K562 (cell line): ENCODE measurements around the gene CHGA. TPM values are rescaled to one million over a fixed set of nuclear protein-coding genes. Genes with fewer than 3 reads are reported as not detected.

Source experiments
- ATAC-seq: fragments of 200-7000 bp; cut with Tn5 transposase; 3 replicates; pipeline ENCODE4 v1.9.1; 2020; ENCODE audit warnings: moderate library complexity
- BruUV-seq: library from RNA; stranded (reverse); fragments of 400-500 nt; replicated peaks from 2 replicates; lab custom pipeline; 2021; lab: Mats Ljungman, UMichigan
- CTCF ChIA-PET: fragments of 300-600 bp; formaldehyde crosslinking; extraction: SDS; loops from one replicate; lab custom pipeline; 2021; ENCODE audit warnings: low intra/inter-chr PET ratio; lab: Yijun Ruan, JAX
- POLR2A ChIA-PET: fragments of 300-600, 350-650 bp; sonication (Branson Sonifier 250); formaldehyde crosslinking; extraction: SDS; loops from one replicate; lab custom pipeline; 2021; ENCODE audit warnings: antibody characterized with exemption, inconsistent platforms; lab: Yijun Ruan, JAX
- DNase-seq, 4 experiments: peaks; one replicate each; pipeline versions ENCODE4 v3.0.0 to v3.0.0-alpha.2; 2011 to 2018; ENCODE audit warnings: low spot score in 3 of 4, mixed read lengths in 3 of 4; ENCODE audit errors: extremely low read depth in 1 of 4
- FAIRE-seq: peaks from 2 replicates; lab custom pipeline; 2011; peaks lifted over from hg19 to GRCh38; lab: Jason Lieb, UNC
- H2AFZ ChIP-seq: 2 replicates; pipeline ENCODE4 v1.6.0; 2011; ENCODE audit warnings: low read depth, low read length, control low read depth, inconsistent platforms
- H3K27ac ChIP-seq: fragments of 200-600 bp; 3 replicates; pipeline ENCODE4 v1.8.0; 2011; ENCODE audit warnings: low read depth, mild to moderate bottlenecking, control low read depth, inconsistent platforms, low read length, moderate library complexity, mixed read lengths; ENCODE audit errors: extremely low read depth
- H3K27me3 ChIP-seq, 2 experiments: fragments of 300-600 bp in 1 of 2; 2 replicates in 1 of 2; 3 replicates in 1 of 2; pipeline versions ENCODE4 v1.6.0 to v1.8.0; 2011; ENCODE audit warnings: inconsistent platforms in 2 of 2, low read length in 2 of 2, mild to moderate bottlenecking in 1 of 2, mixed read lengths in 1 of 2, moderate library complexity in 1 of 2; ENCODE audit not compliant: control insufficient read depth in 2 of 2, insufficient read depth in 2 of 2
- H3K36me3 ChIP-seq: fragments of 300-600 bp; 3 replicates; pipeline ENCODE4 v1.8.0; 2011; ENCODE audit warnings: mild to moderate bottlenecking, low read length, inconsistent platforms; ENCODE audit not compliant: control insufficient read depth, insufficient read depth
- H3K4me1 ChIP-seq, 2 experiments: fragments of 200-600 bp in 1 of 2; replicated peaks in 1 of 2; 2 replicates in 1 of 2; 3 replicates in 1 of 2; pipeline versions ENCODE4 v1.5.1 to v1.8.0; 2011; ENCODE audit warnings: inconsistent platforms in 2 of 2, low read length in 2 of 2, mild to moderate bottlenecking in 1 of 2, mixed read lengths in 1 of 2, moderate library complexity in 1 of 2; ENCODE audit not compliant: control insufficient read depth in 2 of 2, insufficient read depth in 2 of 2
- H3K4me2 ChIP-seq: 2 replicates; pipeline ENCODE4 v1.6.1; 2011; ENCODE audit warnings: low read length, control low read depth, inconsistent platforms, mixed read lengths; ENCODE audit not compliant: insufficient read depth
- H3K4me3 ChIP-seq: fragments of 200-600 bp; sonication (generic), shearing (Covaris generic); 2 replicates; pipeline ENCODE4 v1.5.1; 2016; ENCODE audit warnings: control low read depth, inconsistent platforms
- H3K79me2 ChIP-seq: fragments of 200-600 bp; 3 replicates; pipeline ENCODE4 v1.8.0; 2011; ENCODE audit warnings: low read length, inconsistent platforms; ENCODE audit not compliant: control insufficient read depth, insufficient read depth
- H3K9ac ChIP-seq, 2 experiments: 2 replicates each; pipeline versions ENCODE4 v1.6.0 to v1.6.1; 2011; ENCODE audit warnings: low read depth in 2 of 2, low read length in 2 of 2, control low read depth in 1 of 2, inconsistent platforms in 1 of 2, mild to moderate bottlenecking in 1 of 2, mixed read lengths in 1 of 2; ENCODE audit not compliant: insufficient read depth in 1 of 2
- H3K9me1 ChIP-seq: one replicate; pipeline ENCODE4 v1.6.0; 2011; ENCODE audit warnings: inconsistent platforms, mild to moderate bottlenecking, low read length, moderate library complexity; ENCODE audit not compliant: control insufficient read depth, insufficient read depth
- H3K9me3 ChIP-seq: replicated peaks from 2 replicates; pipeline ENCODE4 v1.5.1; 2011; ENCODE audit warnings: low read depth, low read length, inconsistent platforms; ENCODE audit not compliant: control insufficient read depth, insufficient read depth
- H4K20me1 ChIP-seq: replicated peaks from 2 replicates; pipeline ENCODE4 v1.6.1; 2011; ENCODE audit warnings: low read length, inconsistent platforms, mixed read lengths; ENCODE audit not compliant: control insufficient read depth, insufficient read depth
- ATF1 ChIP-seq, 2 experiments: fragments of 450-650 bp in 1 of 2; IDR thresholded peaks; 2 replicates each; pipeline ENCODE4 v1.6.1; 2016; ENCODE audit warnings: missing compliant biosample characterization in 1 of 2, missing genetic modification characterization in 1 of 2
- CHD2 ChIP-seq: IDR thresholded peaks from 2 replicates; pipeline ENCODE4 v1.6.1; 2011; ENCODE audit warnings: low read depth, low read length
- CREB5 ChIP-seq: fragments of 250-450 bp; sonication (Bioruptor Pico); IDR thresholded peaks from 2 replicates; pipeline ENCODE4 v1.5.0; 2020; ENCODE audit warnings: mild to moderate bottlenecking
- HDAC3 ChIP-seq: fragments of 450-650 bp; IDR thresholded peaks from 2 replicates; pipeline ENCODE4 v1.6.1; 2018; ENCODE audit warnings: borderline replicate concordance, mild to moderate bottlenecking, moderate library complexity; ENCODE audit not compliant: partially characterized antibody
- HNRNPH1 ChIP-seq: fragments of 200-400 bp; formaldehyde crosslinking; optimal IDR thresholded peaks from 2 replicates; pipeline ENCODE3; 2017; ENCODE audit warnings: low read depth, mild to moderate bottlenecking, low read length, moderate library complexity
- KDM1A ChIP-seq, 2 experiments: fragments of 450-650 bp; IDR thresholded peaks; 2 replicates each; pipeline ENCODE4 v1.6.1; 2016; ENCODE audit warnings: mild to moderate bottlenecking in 2 of 2
- MXD1 ChIP-seq: fragments of 250-450 bp; sonication (Bioruptor Pico); IDR thresholded peaks from 2 replicates; pipeline ENCODE4 v1.8.0; 2021; ENCODE audit warnings: borderline replicate concordance, mild to moderate bottlenecking, moderate library complexity; ENCODE audit not compliant: poor library complexity, severe bottlenecking
- PRPF4 ChIP-seq: fragments of 200-400 bp; formaldehyde crosslinking; IDR thresholded peaks from one replicate; pipeline ENCODE4 v1.6.1; 2017; ENCODE audit warnings: low read length, low read depth, mild to moderate bottlenecking; ENCODE audit not compliant: insufficient read depth, poor library complexity, severe bottlenecking
- SNRNP70 ChIP-seq: fragments of 200-400 bp; formaldehyde crosslinking; optimal IDR thresholded peaks from 2 replicates; pipeline ENCODE3; 2017; ENCODE audit warnings: low read depth, low read length
- SPI1 ChIP-seq: IDR thresholded peaks from 2 replicates; pipeline ENCODE4 v1.6.1; 2011; ENCODE audit warnings: low read depth, low read length, control low read depth, borderline replicate concordance
- SREBF1 ChIP-seq: fragments of 150-350 bp; IDR thresholded peaks from 2 replicates; pipeline ENCODE4 v1.6.1; 2014; ENCODE audit warnings: antibody characterized with exemption, low read depth, low read length, borderline replicate concordance
- STAT5B ChIP-seq: fragments of 250-450 bp; sonication (Bioruptor Pico); IDR thresholded peaks from 2 replicates; pipeline ENCODE4 v1.8.0; 2021; ENCODE audit warnings: mild to moderate bottlenecking, inconsistent platforms
- TEAD2 ChIP-seq: fragments of 450-650 bp; IDR thresholded peaks from 2 replicates; pipeline ENCODE4 v1.6.1; 2016; ENCODE audit warnings: missing genetic modification characterization, control low read depth, missing compliant biosample characterization
- ZKSCAN8 ChIP-seq: fragments of 200-800 bp; sonication (Bioruptor generic); IDR thresholded peaks from 2 replicates; pipeline ENCODE4 v1.6.1; 2016; ENCODE audit warnings: missing genetic modification characterization, missing compliant biosample characterization
- in situ Hi-C: fragments of 300-500 bp; cut with MboI; formaldehyde crosslinking; loops from 4 replicates; pipeline ENCODE4 v1.15.0; 2018; ENCODE audit warnings: inconsistent platforms, mixed read lengths
- intact Hi-C: fragments of 100-400 bp; cut with micrococcal nuclease; formaldehyde crosslinking; loops from 2 replicates; pipeline ENCODE4 v1.14.2; 2022
- polyA plus RNA-seq, 8 experiments: library from polyadenylated mRNA; depleted of rRNA in 4 of 8; stranded (reverse) in 5 of 8; unstranded in 3 of 8; fragments of >200 nt; fragmentation: Nextera tagmentation in 2 of 8; fragmentation: Illumina TruSeq in 1 of 8; extraction: Ambion mirVana in 2 of 8; extraction: Trizol in 1 of 8; gene quantifications; 2 replicates each; pipeline versions ENCODE4 v1.2.1 to v1.2.3, GENCODE V29; 2011 to 2014; ENCODE audit warnings: inconsistent platforms in 1 of 8, missing spikeins in 1 of 8
- total RNA-seq, 7 experiments: library from RNA; depleted of rRNA in 6 of 7; stranded (reverse); fragments of >200 nt in 6 of 7; fragmentation: Illumina TruSeq in 2 of 7; extraction: Trizol in 2 of 7; gene quantifications; 2 replicates each; pipeline versions ENCODE4 v1.2.1 to v1.2.3, GENCODE V29; 2011 to 2021; ENCODE audit warnings: low replicate concordance in 1 of 7
- TF ChIP-seq, protein P1 (sequence below): sonication (generic); formaldehyde crosslinking; IDR thresholded peaks from 2 replicates; pipeline ENCODE4 v1.9.0; 2022; ENCODE audit warnings: mild to moderate bottlenecking, missing genetic modification reagents
- TF ChIP-seq, protein P2 (sequence below): IDR thresholded peaks from 2 replicates; pipeline ENCODE4 v1.6.1; 2014; ENCODE audit warnings: antibody characterized with exemption
- TF ChIP-seq, protein P3 (sequence below): sonication (generic); formaldehyde crosslinking; IDR thresholded peaks from 2 replicates; pipeline ENCODE4 v1.8.1; 2023; ENCODE audit warnings: mild to moderate bottlenecking, missing genetic modification reagents, moderate library complexity

Gene CHGA
- total and polyA plus RNA-seq, 9 of the 15 experiments (the other 6 are each of a cell fraction or from before 2014, with no cell fraction given), result not detected

DNA sequence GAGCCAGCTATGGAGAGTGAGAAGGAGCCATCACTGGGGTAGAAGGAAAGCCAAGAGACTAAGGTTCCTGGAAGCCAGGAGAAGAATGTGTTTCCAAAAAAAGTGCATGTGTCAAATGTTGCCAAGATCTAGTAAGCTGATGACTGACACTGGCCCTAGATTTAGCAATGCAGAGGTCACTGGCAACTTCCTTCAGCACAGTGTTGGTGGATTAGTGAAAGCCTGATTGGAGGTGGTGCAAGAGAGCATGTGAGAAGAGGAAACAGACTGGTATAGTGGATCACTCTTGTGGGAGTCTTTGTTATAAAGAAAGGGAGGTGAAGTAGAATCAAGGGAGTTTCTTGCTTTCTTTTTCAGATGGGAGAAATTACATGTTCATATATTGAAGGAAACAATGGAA lies 34.1 kb upstream of the CHGA start:
- H3K9ac ChIP-seq, result no peak overlapping the region
- intact Hi-C loops (no loop called here), in situ Hi-C loops (no loop called here)
- no TSS peak for BruUV-seq
- H3K9me1 ChIP-seq, result no peaks in the 10 kb centered on the region
- H2AFZ ChIP-seq, result no peak overlapping the region
- H3K4me3 ChIP-seq, result no peak overlapping the region
- H3K36me3 ChIP-seq, result no peaks in the 10 kb centered on the region
- no peak overlapping the region for H3K27ac ChIP-seq
- DNase-seq, result no peak
- FAIRE-seq, result no peak
- H3K27me3 ChIP-seq, result no peaks in the 10 kb centered on the region; a peak in 3 of 5 replicates
- no peak for TF ChIP-seq SPI1
- TF ChIP-seq, protein P1, sequence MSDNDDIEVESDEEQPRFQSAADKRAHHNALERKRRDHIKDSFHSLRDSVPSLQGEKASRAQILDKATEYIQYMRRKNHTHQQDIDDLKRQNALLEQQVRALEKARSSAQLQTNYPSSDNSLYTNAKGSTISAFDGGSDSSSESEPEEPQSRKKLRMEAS, result no peak
- no peak for TF ChIP-seq PRPF4
- TF ChIP-seq HDAC3, result no peak
- no peak for TF ChIP-seq KDM1A (IDR thresholded peaks at IDR 0.05)
- TF ChIP-seq, protein P2, sequence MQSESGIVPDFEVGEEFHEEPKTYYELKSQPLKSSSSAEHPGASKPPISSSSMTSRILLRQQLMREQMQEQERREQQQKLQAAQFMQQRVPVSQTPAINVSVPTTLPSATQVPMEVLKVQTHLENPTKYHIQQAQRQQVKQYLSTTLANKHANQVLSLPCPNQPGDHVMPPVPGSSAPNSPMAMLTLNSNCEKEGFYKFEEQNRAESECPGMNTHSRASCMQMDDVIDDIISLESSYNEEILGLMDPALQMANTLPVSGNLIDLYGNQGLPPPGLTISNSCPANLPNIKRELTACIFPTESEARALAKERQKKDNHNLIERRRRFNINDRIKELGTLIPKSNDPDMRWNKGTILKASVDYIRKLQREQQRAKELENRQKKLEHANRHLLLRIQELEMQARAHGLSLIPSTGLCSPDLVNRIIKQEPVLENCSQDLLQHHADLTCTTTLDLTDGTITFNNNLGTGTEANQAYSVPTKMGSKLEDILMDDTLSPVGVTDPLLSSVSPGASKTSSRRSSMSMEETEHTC, result no peak
- TF ChIP-seq TEAD2 (tag), result no peak
- TF ChIP-seq HNRNPH1, result no peak
- no peak for TF ChIP-seq ATF1 (CRISPR knock-in tag; IDR thresholded peaks at IDR 0.05)
- no peak for TF ChIP-seq ATF1 (tag; IDR thresholded peaks at IDR 0.05)
- TF ChIP-seq, protein P3, sequence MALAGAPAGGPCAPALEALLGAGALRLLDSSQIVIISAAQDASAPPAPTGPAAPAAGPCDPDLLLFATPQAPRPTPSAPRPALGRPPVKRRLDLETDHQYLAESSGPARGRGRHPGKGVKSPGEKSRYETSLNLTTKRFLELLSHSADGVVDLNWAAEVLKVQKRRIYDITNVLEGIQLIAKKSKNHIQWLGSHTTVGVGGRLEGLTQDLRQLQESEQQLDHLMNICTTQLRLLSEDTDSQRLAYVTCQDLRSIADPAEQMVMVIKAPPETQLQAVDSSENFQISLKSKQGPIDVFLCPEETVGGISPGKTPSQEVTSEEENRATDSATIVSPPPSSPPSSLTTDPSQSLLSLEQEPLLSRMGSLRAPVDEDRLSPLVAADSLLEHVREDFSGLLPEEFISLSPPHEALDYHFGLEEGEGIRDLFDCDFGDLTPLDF (CRISPR knock-in tag), result no peak
- no peak for TF ChIP-seq CREB5 (CRISPR knock-in tag)
- no peak for TF ChIP-seq SNRNP70
- no peak for TF ChIP-seq CHD2
- TF ChIP-seq SREBF1, result no peak
- no peak for TF ChIP-seq ZKSCAN8
- no peak for TF ChIP-seq MXD1 (CRISPR knock-in tag)
- TF ChIP-seq STAT5B (CRISPR knock-in tag), result no peak
- no peaks in the 10 kb centered on the region; the same call in 1 of the 2 replicates for H4K20me1 ChIP-seq
- ChIA-PET CTCF (interaction anchor here (0.5 kb wide), 1 partner anchor 915 kb away, joined by 7 read pairs; no protein-coding TSS in a partner anchor), POLR2A (no interaction called here)
- H3K4me1 ChIP-seq, result no peaks in the 10 kb centered on the region
- H3K9me3 ChIP-seq, result no peaks in the 10 kb centered on the region
- no peaks in the 10 kb centered on the region for H3K79me2 ChIP-seq
- no peak overlapping the region for H3K4me2 ChIP-seq
- ATAC-seq, result no peak
